ENCODE results near the gene TMEM196. TPM values are rescaled to one million over a fixed set of nuclear protein-coding genes. Genes with fewer than 3 reads are reported as not detected.

TMEM196 gene
- total RNA-seq, 2 experiments from 2014 or later: not detected

GRCh38 chr7:19752020-19752419 is 21.4 kb downstream of the TMEM196 start:
- no peak for DNase-seq
- intact Hi-C loops (cut with micrococcal nuclease): loop anchor here (5.0 kb wide), 1 partner anchor 360 kb away; no protein-coding TSS in a partner anchor
- peaks cover 11% of the 10 kb centered on the region for H3K27me3 Mint-ChIP-seq (ENCODE audit: low read depth)
- H3K4me3 Mint-ChIP-seq: no peak overlapping the region
- no peaks in the 10 kb centered on the region for H3K9me3 Mint-ChIP-seq
- CTCF ChIA-PET: interaction anchor here (1.5 kb wide), 1 partner anchor 846 kb away, joined by 6 read pairs; no protein-coding TSS in a partner anchor
- no peak overlapping the region for H3K27ac Mint-ChIP-seq
- no peaks in the 10 kb centered on the region for H3K36me3 Mint-ChIP-seq (ENCODE audit: low read depth)
- H3K4me1 Mint-ChIP-seq (ENCODE audit: low read depth): no peaks in the 10 kb centered on the region

- no peaks in the 10 kb centered on the region for H3K9me3 Mint-ChIP-seq
- intact Hi-C loops (cut with micrococcal nuclease): loop anchor here (5.0 kb wide), 3 partner anchors 363 to 1503 kb away; no protein-coding TSS in a partner anchor
- H3K27ac Mint-ChIP-seq: no peak overlapping the region
- H3K27me3 Mint-ChIP-seq (ENCODE audit: low read depth): peaks cover 11% of the 10 kb centered on the region
- H3K36me3 Mint-ChIP-seq (ENCODE audit: low read depth): no peaks in the 10 kb centered on the region
- CTCF ChIA-PET: no interaction called here
- no peak for DNase-seq
- H3K4me3 Mint-ChIP-seq: no peak overlapping the region
- no peaks in the 10 kb centered on the region for H3K4me1 Mint-ChIP-seq (ENCODE audit: low read depth)
Observed at GRCh38 chr7:19749658-19750057, 23.8 kb downstream of the TMEM196 start.

GRCh38 chr7:19747740-19748339 is 25.6 kb downstream of the TMEM196 start:
- H3K4me1 Mint-ChIP-seq (ENCODE audit: low read depth): no peaks in the 10 kb centered on the region
- H3K27ac Mint-ChIP-seq: no peak overlapping the region
- intact Hi-C loops (cut with micrococcal nuclease): loop anchor here (1.0 to 5.0 kb wide), 4 partner anchors 39 to 1504 kb away; partner anchors contain the start of gene POLR1F
- peaks cover 7% of the 10 kb centered on the region for H3K27me3 Mint-ChIP-seq (ENCODE audit: low read depth)
- no peak for DNase-seq
- CTCF ChIA-PET: interaction anchor here (0.6 to 2.2 kb wide), 13 partner anchors 10 to 1387 kb away, joined by 3 to 14 read pairs (median 3); partner anchors contain the start of genes ITGB8 and POLR1F
- no peaks in the 10 kb centered on the region for H3K9me3 Mint-ChIP-seq
- no peaks in the 10 kb centered on the region for H3K36me3 Mint-ChIP-seq (ENCODE audit: low read depth)
- H3K4me3 Mint-ChIP-seq: no peak overlapping the region

- H3K27ac Mint-ChIP-seq: no peak overlapping the region
- no peak for DNase-seq
- no peaks in the 10 kb centered on the region for H3K36me3 Mint-ChIP-seq (ENCODE audit: low read depth)
- CTCF ChIA-PET: interaction anchor here (0.9 kb wide), 1 partner anchor 853 kb away, joined by 3 read pairs; no protein-coding TSS in a partner anchor
- peaks cover 7% of the 10 kb centered on the region for H3K27me3 Mint-ChIP-seq (ENCODE audit: low read depth)
- H3K4me3 Mint-ChIP-seq: no peak overlapping the region
- H3K9me3 Mint-ChIP-seq: no peaks in the 10 kb centered on the region
- intact Hi-C loops (cut with micrococcal nuclease): no loop called here
- no peaks in the 10 kb centered on the region for H3K4me1 Mint-ChIP-seq (ENCODE audit: low read depth)
Observed at GRCh38 chr7:19744075-19744474, 29.3 kb downstream of the TMEM196 start.

- no peaks in the 10 kb centered on the region for H3K9me3 Mint-ChIP-seq
- intact Hi-C loops (cut with micrococcal nuclease): no loop called here
- no peaks in the 10 kb centered on the region for H3K4me1 Mint-ChIP-seq (ENCODE audit: low read depth)
- CTCF ChIA-PET: interaction anchor here (1.9 kb wide), 1 partner anchor 15 kb away, joined by 7 read pairs; no protein-coding TSS in a partner anchor
- DNase-seq: no peak
- H3K27ac Mint-ChIP-seq: no peak overlapping the region
- H3K27me3 Mint-ChIP-seq (ENCODE audit: low read depth): peaks cover 23% of the 10 kb centered on the region
- no peak overlapping the region for H3K4me3 Mint-ChIP-seq
- no peaks in the 10 kb centered on the region for H3K36me3 Mint-ChIP-seq (ENCODE audit: low read depth)
Observed at GRCh38 chr7:19728716-19729115, 44.7 kb downstream of the TMEM196 start.

- DNase-seq: no peak
- H3K4me3 Mint-ChIP-seq: no peak overlapping the region
- CTCF ChIA-PET: no interaction called here
- H3K27ac Mint-ChIP-seq: no peak overlapping the region
- no peaks in the 10 kb centered on the region for H3K36me3 Mint-ChIP-seq (ENCODE audit: low read depth)
- intact Hi-C loops (cut with micrococcal nuclease): no loop called here
- no peaks in the 10 kb centered on the region for H3K4me1 Mint-ChIP-seq (ENCODE audit: low read depth)
- no peaks in the 10 kb centered on the region for H3K9me3 Mint-ChIP-seq
- peaks cover 13% of the 10 kb centered on the region for H3K27me3 Mint-ChIP-seq (ENCODE audit: low read depth)
Observed at GRCh38 chr7:19725770-19726169, 47.6 kb downstream of the TMEM196 start.

- intact Hi-C loops (cut with micrococcal nuclease): no loop called here
- CTCF ChIA-PET: interaction anchor here (7.2 kb wide), 1 partner anchor 882 kb away, joined by 82 read pairs; no protein-coding TSS in a partner anchor
- peaks cover 1% of the 10 kb centered on the region for H3K4me1 Mint-ChIP-seq (ENCODE audit: low read depth)
- peaks cover 6% of the 10 kb centered on the region for H3K27me3 Mint-ChIP-seq (ENCODE audit: low read depth)
- no peak overlapping the region for H3K4me3 Mint-ChIP-seq
- H3K36me3 Mint-ChIP-seq (ENCODE audit: low read depth): no peaks in the 10 kb centered on the region
- no peak for DNase-seq
- no peak overlapping the region for H3K27ac Mint-ChIP-seq
- no peaks in the 10 kb centered on the region for H3K9me3 Mint-ChIP-seq
Observed at GRCh38 chr7:19715499-19715898, 57.9 kb downstream of the TMEM196 start.

GRCh38 chr7:19713676-19714075 is 59.7 kb downstream of the TMEM196 start:
- Mint-ChIP-seq H3K4me3 (no peak overlapping the region), H3K27ac (no peak overlapping the region), H3K4me1 (ENCODE audit: low read depth) (peaks cover 15% of the 10 kb centered on the region), H3K9me3 (no peaks in the 10 kb centered on the region), H3K27me3 (ENCODE audit: low read depth) (peaks cover under 1% of the 10 kb centered on the region), H3K36me3 (ENCODE audit: low read depth) (no peaks in the 10 kb centered on the region)
- peak; percentile 66 for DNase-seq
- CTCF ChIA-PET: interaction anchor here (0.6 to 7.2 kb wide), 25 partner anchors 9 to 1340 kb away, joined by 3 to 82 read pairs (median 3); no protein-coding TSS in a partner anchor
- intact Hi-C loops (cut with micrococcal nuclease): loop anchor here (1.0 kb wide), 3 partner anchors 459 to 885 kb away; no protein-coding TSS in a partner anchor

- Mint-ChIP-seq H3K9me3 (no peaks in the 10 kb centered on the region), H3K27me3 (ENCODE audit: low read depth) (no peaks in the 10 kb centered on the region), H3K4me3 (peak overlapping the region; percentile 87), H3K4me1 (ENCODE audit: low read depth) (peaks cover 46% of the 10 kb centered on the region), H3K27ac (peak overlapping the region; percentile 68), H3K36me3 (ENCODE audit: low read depth) (peaks cover 2% of the 10 kb centered on the region)
- intact Hi-C loops (cut with micrococcal nuclease): loop anchor here (1.0 to 10.0 kb wide), 11 partner anchors 38 to 1768 kb away; partner anchors contain the start of genes ITGB8, SNX13, SP4 and SP8
- DNase-seq: no peak
- CTCF ChIA-PET: interaction anchor here (0.7 to 7.2 kb wide), 6 partner anchors 9 to 1122 kb away, joined by 3 to 82 read pairs (median 5); no protein-coding TSS in a partner anchor
Observed at GRCh38 chr7:19709249-19709578, 64.2 kb downstream of the TMEM196 start.

- Mint-ChIP-seq H3K4me1 (ENCODE audit: low read depth) (peaks cover 46% of the 10 kb centered on the region), H3K27me3 (ENCODE audit: low read depth) (no peaks in the 10 kb centered on the region), H3K36me3 (ENCODE audit: low read depth) (peaks cover 4% of the 10 kb centered on the region), H3K9me3 (no peaks in the 10 kb centered on the region), H3K4me3 (peak within 1 kb of the TSS; percentile 87), H3K27ac (peak within 1 kb of the TSS; percentile 68)
- CTCF ChIA-PET: interaction anchor here (1.0 to 7.2 kb wide), 5 partner anchors 9 to 889 kb away, joined by 3 to 82 read pairs (median 6); no protein-coding TSS in a partner anchor
- intact Hi-C loops (cut with micrococcal nuclease): loop anchor here (1.0 to 10.0 kb wide), 11 partner anchors 38 to 1768 kb away; partner anchors contain the start of genes ITGB8, SNX13, SP4 and SP8
- peak; percentile 95 for DNase-seq
Observed at GRCh38 chr7:19708397-19709248, 64.8 kb downstream of the TMEM196 start, which contains the start of gene POLR1F. Gene POLR1F (minus strand): TSS chr7:19709037. CDS start chr7:19709016, 21 bp downstream.

GRCh38 chr7:19707240-19707639 is 66.2 kb downstream of the TMEM196 start:
- CTCF ChIA-PET: no interaction called here
- DNase-seq: no peak
- H3K36me3 Mint-ChIP-seq (ENCODE audit: low read depth): peaks cover 12% of the 10 kb centered on the region
- H3K4me1 Mint-ChIP-seq (ENCODE audit: low read depth): peaks cover 48% of the 10 kb centered on the region
- intact Hi-C loops (cut with micrococcal nuclease): loop anchor here (5.0 to 10.0 kb wide), 2 partner anchors 625 to 1078 kb away; partner anchors contain the start of genes ITGB8 and SP8
- H3K9me3 Mint-ChIP-seq: no peaks in the 10 kb centered on the region
- no peak overlapping the region for H3K27ac Mint-ChIP-seq
- H3K4me3 Mint-ChIP-seq: peak overlapping the region; percentile 87
- no peaks in the 10 kb centered on the region for H3K27me3 Mint-ChIP-seq (ENCODE audit: low read depth)

GRCh38 chr7:19705663-19706062 is 67.8 kb downstream of the TMEM196 start:
- intact Hi-C loops (cut with micrococcal nuclease): loop anchor here (5.0 to 10.0 kb wide), 2 partner anchors 627 to 1079 kb away; partner anchors contain the start of genes ITGB8 and SP8
- H3K4me3 Mint-ChIP-seq: no peak overlapping the region
- DNase-seq: no peak
- H3K27ac Mint-ChIP-seq: no peak overlapping the region
- H3K36me3 Mint-ChIP-seq (ENCODE audit: low read depth): peaks cover 16% of the 10 kb centered on the region
- H3K4me1 Mint-ChIP-seq (ENCODE audit: low read depth): peaks cover 48% of the 10 kb centered on the region
- no peaks in the 10 kb centered on the region for H3K9me3 Mint-ChIP-seq
- CTCF ChIA-PET: no interaction called here
- no peaks in the 10 kb centered on the region for H3K27me3 Mint-ChIP-seq (ENCODE audit: low read depth)
